Hematopoietic multipotent progenitor cell (in vitro differentiated cells): Measurements from ENCODE around the gene DNAJC1. TPM values are rescaled to one million over a fixed set of nuclear protein-coding genes. Genes with fewer than 3 reads are reported as not detected.
"Not testable (repeated sequence)": the region's sequence is repeated elsewhere in the genome, so short reads cannot be mapped to it uniquely, and the experiment has no call there.

Experiments used
- DNase-seq, 3 donors: peaks; one replicate each; pipeline ENCODE4 v3.0.0-alpha.2; 2011 to 2015; ENCODE audit warnings: low read depth in 2 of 3, low spot score in 2 of 3
- total RNA-seq: library from RNA; depleted of rRNA; stranded (reverse); fragments of >200 nt; gene quantifications from one replicate; pipeline ENCODE4 v1.2.3, GENCODE V29; 2012

DNAJC1 gene
- total RNA-seq: 133 TPM

GRCh38 chr10:22003177-22003963 is at the start of gene DNAJC1:
TSS of gene DNAJC1 (minus strand) at chr10:22003730. CDS start at chr10:22003434, 296 bp downstream.
- DNase-seq: peak; percentile 94 to 98 (median 96)

GRCh38 chr10:22053048-22053447 is 49.5 kb upstream of the DNAJC1 start:
- DNase-seq: no peak

- DNase-seq: no peak
Observed at GRCh38 chr10:22049635-22050034, 46.1 kb upstream of the DNAJC1 start.

GRCh38 chr10:22047812-22048211 is 44.3 kb upstream of the DNAJC1 start:
- DNase-seq: no peak

GRCh38 chr10:22043327-22043633 is 39.8 kb upstream of the DNAJC1 start:
- no peak for DNase-seq

GRCh38 chr10:22042557-22043326 is 39.2 kb upstream of the DNAJC1 start:
- peak in 2 of 3 donors; percentile 16 to 41 for DNase-seq

- no peak for DNase-seq
Observed at GRCh38 chr10:22034333-22034732, 30.8 kb upstream of the DNAJC1 start.

- DNase-seq: not testable (repeated sequence)
Observed at GRCh38 chr10:22032268-22032667, 28.7 kb upstream of the DNAJC1 start.

- DNase-seq: no peak
Observed at GRCh38 chr10:22030421-22030820, 26.9 kb upstream of the DNAJC1 start.

- DNase-seq: peak in 1 of 3 donors; percentile 10
Observed at GRCh38 chr10:22029445-22030236, 26.1 kb upstream of the DNAJC1 start.

- no peak for DNase-seq
Observed at GRCh38 chr10:22027364-22028238, 24.1 kb upstream of the DNAJC1 start.

GRCh38 chr10:22026287-22026686 is 22.8 kb upstream of the DNAJC1 start:
- no peak for DNase-seq

GRCh38 chr10:22023508-22023907 is 20.0 kb upstream of the DNAJC1 start:
- DNase-seq: no peak

- peak in 2 of 3 donors; percentile 44 to 55 for DNase-seq
Observed at GRCh38 chr10:22022257-22023032, 18.9 kb upstream of the DNAJC1 start.

- not testable (repeated sequence) for DNase-seq
Observed at GRCh38 chr10:22021144-22021543, 17.6 kb upstream of the DNAJC1 start.

GRCh38 chr10:22017283-22018020 is 13.9 kb upstream of the DNAJC1 start:
- DNase-seq: no peak

- DNase-seq: no peak
Observed at GRCh38 chr10:22016046-22016705, 12.6 kb upstream of the DNAJC1 start.

GRCh38 chr10:22010973-22011408 is 7.5 kb upstream of the DNAJC1 start:
- peak in 1 of 3 donors; percentile 68 for DNase-seq
